HG03460 (cell line): ENCODE measurements around the gene ARHGAP42.

Source experiments
- ATAC-seq: cut with Tn5 transposase; IDR thresholded peaks from one replicate; pipeline ENCODE4 v1.9.1; 2021; ENCODE audit not compliant: unreplicated experiment

Gene ARHGAP42

DNA sequence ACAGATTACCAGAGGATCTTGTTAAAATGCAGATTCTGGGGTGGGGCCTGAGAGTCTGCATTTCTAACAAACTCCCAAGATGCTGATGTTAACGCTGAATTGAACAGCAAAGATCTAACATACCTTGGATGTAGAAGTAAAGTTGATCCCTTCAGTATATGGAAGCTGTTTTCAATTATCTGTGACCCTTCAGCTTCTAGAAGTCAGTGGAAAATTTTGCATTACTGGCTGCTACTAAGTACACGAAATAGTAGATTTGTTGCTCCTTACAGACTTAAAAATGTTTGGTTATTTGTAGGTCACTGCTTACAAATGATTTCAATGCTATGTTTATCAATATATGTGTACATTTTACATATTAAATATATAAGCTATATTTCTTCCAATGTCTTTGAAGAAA, 107.4 kb downstream of the ARHGAP42 start:
- no peak for ATAC-seq

GRCh38 chr11:100799445-100799844, 112.4 kb downstream of the ARHGAP42 start:
- ATAC-seq, result no peak

DNA sequence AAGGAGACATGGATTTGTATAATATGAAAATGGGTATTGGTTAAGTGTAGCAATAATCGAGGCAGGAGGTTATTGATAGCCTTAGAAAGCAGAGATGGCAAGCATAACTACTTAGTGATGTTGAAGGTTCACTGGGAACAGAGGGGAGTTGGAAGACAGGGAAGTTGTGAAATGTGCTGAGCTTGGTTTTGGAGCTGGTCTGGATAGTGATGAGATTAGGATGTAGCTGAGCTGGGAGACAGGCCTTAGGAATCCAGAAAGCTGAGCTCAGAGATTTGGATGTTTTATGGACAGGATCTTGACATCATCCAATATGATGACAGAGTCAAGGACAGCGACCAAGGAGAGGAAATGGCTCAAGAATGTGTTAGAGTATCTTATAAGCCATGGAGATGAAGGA, 113.1 kb downstream of the ARHGAP42 start:
- no peak for ATAC-seq

DNA sequence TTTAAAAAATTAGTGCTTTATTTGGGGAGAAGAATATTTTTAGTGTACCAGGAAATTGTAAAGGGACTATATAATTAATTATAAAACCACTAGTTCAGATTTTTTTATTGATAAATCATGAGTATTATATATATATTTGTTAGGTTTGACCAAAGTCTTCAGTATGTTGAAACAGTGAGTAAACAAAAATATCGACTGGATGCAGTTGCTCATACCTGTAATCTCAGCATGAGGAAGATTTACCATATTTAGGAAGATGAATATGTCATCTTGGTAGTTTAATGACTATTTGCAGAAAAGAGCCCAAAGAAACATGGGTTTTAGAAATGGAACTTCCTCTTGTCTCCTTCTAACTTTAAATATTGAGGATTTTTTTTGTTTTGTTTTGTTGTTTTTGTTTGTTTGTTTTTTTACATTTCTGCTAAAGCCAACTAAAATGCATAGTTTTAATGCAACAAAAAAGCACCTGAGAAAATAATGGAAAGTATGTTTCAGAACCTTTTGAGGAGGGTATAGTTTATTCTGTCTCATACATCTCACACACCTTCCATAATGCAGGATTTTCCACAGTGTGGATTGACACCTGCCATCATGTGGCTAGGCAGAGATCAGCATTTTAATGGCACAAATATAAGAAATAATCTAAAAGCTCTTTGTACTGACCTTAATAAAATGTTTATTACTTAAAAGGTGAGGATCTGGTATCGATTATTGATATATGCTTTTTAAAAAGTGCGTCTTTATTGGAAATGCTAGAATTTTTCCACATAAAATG, 114.3 kb downstream of the ARHGAP42 start:
- no peak for ATAC-seq

GRCh38 chr11:100805506-100806199, 118.6 kb downstream of the ARHGAP42 start:
- no peak for ATAC-seq

GRCh38 chr11:100806296-100806695, 119.2 kb downstream of the ARHGAP42 start:
- ATAC-seq, result no peak

GRCh38 chr11:100808904-100809491, 121.9 kb downstream of the ARHGAP42 start:
- no peak for ATAC-seq

DNA sequence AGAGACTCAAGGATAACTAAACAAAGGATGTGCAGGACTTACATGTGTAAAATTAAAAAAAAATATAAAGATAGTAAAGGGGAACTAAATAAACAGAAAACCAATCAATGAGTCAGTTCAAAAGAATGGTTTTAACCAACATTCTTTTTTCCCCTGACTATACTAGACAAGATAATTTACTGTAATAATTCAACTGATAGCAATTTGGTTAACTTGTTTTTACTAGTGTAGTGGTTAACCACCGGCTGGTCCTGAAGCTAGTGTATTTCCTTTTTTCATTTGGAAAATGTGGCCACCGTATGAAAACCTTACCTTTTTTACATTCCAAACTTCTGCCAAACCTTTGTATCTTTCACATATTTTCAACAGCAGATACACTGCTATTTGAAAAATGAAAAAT, 123.1 kb downstream of the ARHGAP42 start:
- ATAC-seq, result no peak

DNA sequence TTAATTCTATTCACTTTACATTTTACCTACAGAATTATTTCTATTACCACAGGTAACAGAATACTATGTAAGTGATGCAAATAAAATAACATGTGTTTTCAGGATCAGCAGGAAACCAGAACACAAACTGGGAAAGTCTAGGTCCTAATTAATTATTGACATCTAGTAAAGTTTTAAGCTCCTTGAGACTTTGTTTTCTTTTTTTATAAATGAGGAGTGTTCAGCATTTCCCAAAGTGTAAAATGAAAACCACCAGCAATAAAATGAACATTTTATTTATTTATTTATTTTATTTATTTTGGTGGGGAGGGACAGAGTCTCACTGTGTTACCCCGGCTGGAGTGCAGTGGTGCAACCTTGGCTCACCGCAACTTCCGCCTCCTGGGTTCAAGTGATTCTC, 123.6 kb downstream of the ARHGAP42 start:
- ATAC-seq, result no peak

GRCh38 chr11:100812517-100812916, 125.4 kb downstream of the ARHGAP42 start:
- no peak for ATAC-seq

- ATAC-seq, result no peak
Measured at GRCh38 chr11:100815787-100816330, 128.8 kb downstream of the ARHGAP42 start.

DNA sequence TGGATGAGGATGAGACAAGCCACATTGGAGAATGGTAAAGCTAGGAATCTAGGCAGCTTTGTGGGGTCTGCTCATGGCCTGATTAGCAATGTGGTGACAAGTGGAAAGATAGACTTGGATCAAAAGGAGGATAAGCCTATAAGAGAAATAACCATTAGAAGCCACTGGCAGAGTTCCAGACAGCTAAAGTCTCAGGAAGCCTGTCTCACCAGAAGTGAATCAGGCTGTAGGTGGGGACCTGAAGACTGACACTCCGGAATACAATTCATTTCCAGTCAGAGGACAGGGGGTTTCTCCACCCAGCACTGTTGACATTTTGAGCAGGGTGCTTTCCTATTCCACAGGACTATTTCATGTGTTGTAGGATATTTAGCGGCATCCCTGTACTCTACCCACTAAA, 129.7 kb downstream of the ARHGAP42 start:
- ATAC-seq, result no peak

DNA sequence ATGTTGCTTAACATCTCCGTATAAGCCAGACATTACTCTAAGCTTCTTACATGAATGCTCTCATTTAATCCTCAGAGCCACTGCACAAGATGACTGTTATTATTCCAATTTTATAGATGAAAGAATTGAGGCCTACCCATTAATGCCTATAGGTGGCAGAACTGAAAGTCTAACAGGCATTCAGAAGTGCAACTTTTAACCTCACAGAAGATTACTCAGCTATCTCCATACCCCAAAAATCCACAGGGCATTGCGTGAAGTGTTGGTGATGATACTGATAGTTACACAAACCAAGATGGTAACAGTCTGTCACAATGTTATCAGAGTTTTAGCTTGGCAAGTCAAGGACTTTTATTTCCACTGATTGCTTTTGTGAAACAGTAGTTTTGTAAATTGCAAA, 130.5 kb downstream of the ARHGAP42 start:
- no peak for ATAC-seq

- ATAC-seq, result no peak
Measured at GRCh38 chr11:100820621-100821020, 133.5 kb downstream of the ARHGAP42 start.

- ATAC-seq, result no peak
Measured at GRCh38 chr11:100821198-100821597, 134.1 kb downstream of the ARHGAP42 start.

GRCh38 chr11:100823360-100823759, 136.3 kb downstream of the ARHGAP42 start:
- ATAC-seq, result no peak

- ATAC-seq, result no peak
Measured at GRCh38 chr11:100824041-100824809, 137.1 kb downstream of the ARHGAP42 start.

DNA sequence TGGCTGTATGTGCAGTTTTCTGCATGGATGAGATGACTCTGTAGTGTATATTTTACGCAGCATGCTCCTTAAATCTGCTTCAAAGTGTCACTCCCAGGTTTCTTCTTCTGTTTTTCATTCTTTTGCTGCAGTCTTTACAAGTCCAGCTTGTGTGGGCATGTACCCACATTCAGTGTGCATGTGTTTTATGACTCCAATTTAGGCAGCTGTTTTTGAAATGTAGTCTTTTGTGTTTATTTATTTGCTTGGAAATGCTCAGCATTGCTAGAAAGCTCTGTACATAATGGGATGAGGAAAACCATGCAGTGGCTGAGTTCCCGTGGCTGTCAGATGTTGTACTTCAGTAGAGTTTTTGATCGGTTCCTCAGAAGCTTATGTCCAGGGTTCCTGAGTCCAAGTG, 138.5 kb downstream of the ARHGAP42 start:
- ATAC-seq, result no peak

DNA sequence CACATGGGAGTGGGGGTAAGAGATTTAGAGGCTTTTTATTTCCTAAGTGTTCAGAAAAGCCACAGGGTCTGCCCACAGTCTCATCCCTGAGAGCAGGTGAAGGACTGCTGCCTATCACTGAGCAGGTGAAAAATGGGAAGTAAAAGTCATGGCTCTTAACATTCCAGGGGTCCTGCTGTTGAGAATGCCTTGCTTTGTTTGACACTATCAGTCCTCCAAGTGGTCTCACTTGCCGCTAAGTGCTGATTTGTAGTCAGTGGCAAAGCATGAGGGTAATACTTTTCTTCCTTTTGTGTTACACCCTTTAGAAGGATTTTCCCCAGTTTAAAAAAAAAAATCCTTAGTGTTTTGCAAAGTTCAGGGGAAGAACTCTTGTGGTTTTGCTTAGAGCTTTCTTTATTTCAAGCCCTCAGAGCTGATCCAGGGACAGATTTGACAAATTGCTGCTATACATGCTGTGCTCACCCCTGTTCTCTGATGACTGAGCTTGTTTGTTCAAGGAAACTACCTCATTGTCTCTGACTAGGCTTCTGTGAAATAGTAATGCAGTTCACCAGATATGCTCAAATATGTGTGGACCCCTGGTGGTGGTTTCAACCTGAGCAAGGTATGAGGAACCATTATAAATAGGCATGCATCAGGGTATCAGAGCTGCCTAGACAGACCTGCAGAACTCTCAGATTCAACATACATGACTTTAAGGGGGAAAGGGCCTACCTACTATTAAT, 141.0 kb downstream of the ARHGAP42 start:
- peak; percentile 58 for ATAC-seq

DNA sequence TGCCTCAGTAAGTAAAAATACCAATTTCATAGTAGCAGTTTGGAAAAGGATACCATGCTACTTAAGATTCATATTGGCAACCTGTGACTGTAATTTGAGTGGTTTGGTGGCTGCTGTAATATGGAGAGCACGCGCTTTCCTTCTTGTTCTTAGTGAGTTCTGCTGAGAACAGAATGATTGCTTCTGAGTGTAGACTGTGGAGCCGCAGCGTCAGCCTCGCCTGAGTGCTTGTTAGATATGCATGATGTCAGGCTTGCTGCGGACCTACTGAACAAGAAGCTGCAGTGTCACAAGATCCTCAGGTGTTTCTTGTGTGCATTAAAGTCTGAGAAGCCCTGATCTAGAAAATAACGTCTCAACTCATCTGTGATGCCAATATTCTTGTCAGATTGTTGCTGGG, 143.2 kb downstream of the ARHGAP42 start:
- ATAC-seq, result no peak
